ENCODE data around the gene SPDYE4.
"Not testable (repeated sequence)": the region's sequence is repeated elsewhere in the genome, so short reads cannot be mapped to it uniquely, and the experiment has no call there.

The SPDYE4 gene

DNA sequence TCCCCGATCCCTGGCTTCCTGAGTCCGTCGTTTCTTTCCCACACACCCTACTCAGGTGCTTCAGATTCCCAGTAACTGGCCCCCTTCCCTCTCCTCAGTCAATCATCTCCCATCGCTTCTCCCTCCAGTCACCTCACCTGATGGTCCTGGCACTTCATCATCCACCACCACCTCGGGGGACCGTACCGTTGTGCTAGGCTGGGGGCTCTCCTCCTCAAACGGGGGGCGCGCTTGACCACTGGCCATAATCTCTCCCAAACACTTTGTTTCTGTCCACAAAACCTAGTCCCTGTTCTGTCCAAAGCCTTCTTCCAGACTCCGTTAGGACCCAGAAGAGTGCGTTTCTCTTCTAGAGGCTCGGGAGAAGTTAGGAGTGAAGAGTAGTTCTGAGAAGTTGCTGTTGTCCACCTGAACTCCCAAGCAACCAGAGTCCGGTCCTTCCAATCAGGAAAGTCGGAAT, at the start of gene SPDYE4:
SPDYE4 (minus strand) TSS at position 410 of the 460 bp plus-strand sequence; CDS start at position 246, 164 bp downstream.
- DNase-seq (ENCODE audit: low spot score) = no peak

DNA sequence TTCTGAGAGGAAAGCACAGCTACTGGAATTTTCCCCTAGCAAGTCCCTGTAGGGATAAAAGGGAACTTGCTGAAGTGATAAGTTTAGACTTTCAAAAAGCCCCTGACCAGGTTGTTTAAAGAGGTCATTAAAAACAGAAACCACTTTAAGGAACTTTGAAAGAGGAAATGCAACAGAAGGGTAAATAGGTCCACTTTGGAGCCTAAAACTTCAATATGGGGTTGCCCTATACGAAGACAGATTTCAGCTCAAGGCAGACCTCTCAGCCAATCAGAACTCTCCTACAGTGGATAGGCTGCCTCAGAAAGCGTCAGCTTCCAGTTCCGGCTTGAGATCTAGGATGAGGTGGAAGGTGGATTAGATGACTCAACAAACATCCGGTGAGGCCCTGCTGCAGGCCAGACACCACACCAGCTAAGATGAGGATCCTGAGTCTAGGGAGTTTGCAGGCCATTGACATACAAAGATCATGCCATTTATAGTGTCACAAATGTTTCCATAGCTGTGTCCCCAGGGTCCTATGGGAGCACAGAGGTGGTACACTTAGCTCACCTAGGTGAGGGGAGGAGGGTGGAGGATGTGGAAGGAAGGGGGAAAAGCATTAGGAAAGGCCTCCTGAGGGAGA, 48.7 kb upstream of the SPDYE4 start:
- DNase-seq (ENCODE audit: low spot score) = no peak

- DNase-seq (ENCODE audit: low spot score) = no peak
Measured at GRCh38 chr17:8806253-8806925, 48.0 kb upstream of the SPDYE4 start.

DNA sequence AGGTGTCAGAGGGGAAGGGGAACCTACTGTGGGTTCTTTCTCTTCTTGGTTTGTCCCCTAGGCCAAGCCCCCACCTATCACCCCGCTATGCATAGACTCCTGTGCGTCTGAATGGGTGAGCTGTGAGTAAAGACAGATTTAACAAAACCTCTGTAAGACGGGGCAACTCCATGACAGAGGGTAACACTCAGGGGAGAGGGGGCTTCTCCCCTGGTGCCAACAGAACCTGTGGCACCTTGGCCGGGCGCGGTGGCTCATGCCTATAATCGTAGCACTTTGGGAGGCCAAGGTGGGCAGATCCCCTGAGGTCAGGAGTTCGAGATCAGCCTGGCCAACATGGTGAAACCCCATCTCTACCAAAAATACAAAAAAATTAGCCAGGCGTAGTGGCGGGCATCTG, 47.0 kb upstream of the SPDYE4 start:
- DNase-seq (ENCODE audit: low spot score) = not testable (repeated sequence)

- DNase-seq (ENCODE audit: low spot score) = no peak
Measured at GRCh38 chr17:8803531-8804420, 45.4 kb upstream of the SPDYE4 start.

- DNase-seq (ENCODE audit: low spot score) = no peak
Measured at GRCh38 chr17:8801135-8801840, 42.9 kb upstream of the SPDYE4 start.

DNA sequence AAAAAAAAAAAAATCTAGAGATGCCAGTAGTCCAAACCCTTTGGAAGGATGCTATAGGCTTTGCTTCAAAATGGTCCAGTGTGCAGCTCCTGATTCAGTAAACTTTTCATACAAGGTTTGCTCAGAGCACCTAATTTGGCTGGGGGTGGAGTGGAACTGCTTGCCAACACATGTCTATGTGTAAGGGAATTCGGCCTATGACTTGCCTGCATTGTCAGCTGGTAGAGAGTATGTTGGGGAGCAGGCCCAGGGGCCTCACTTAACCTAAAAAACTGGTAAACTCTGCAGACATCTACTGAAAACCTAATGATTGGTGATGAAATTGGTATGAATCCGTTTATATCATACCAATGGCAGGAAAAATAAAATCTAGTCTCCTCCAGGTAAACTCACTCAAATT, 42.3 kb upstream of the SPDYE4 start:
- no peak for DNase-seq (ENCODE audit: low spot score)

DNA sequence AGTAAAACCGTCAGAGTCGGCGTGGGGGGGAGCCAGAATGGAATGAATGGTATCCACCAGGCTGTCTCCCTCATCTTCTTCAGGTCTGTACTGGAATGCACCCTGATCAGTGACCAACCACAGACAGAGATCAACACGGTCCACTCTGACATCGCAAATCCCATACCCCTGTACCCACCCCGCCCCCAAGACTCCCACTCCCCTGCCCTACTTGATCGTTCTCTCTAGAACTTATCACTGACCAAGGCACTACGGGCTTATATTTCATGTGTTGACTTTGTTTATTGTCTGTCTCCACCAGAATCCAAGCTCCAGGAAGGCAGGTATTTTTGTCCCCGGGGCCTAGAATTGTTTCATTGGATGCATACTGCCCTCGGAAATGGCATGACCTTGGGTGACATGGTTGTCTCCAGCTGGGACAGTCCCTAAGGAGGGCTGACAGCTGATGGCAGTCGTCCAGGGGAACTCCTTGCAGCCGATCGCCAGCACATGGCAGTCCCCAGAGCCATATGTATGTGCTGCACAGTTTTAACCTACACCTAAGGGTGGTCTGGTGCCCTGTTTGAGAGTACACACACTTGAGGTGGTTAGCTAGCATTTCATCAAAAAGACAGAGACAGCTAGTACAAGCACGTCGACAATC, 41.3 kb upstream of the SPDYE4 start:
- no peak for DNase-seq (ENCODE audit: low spot score)

GRCh38 chr17:8798846-8799569, 40.7 kb upstream of the SPDYE4 start, which contains the start of gene MFSD6L:
TSS of gene MFSD6L (minus strand) at chr17:8799365. CDS start at chr17:8799120, 245 bp downstream.
- peak; percentile 61 for DNase-seq (ENCODE audit: low spot score)

GRCh38 chr17:8798176-8798845, 40.0 kb upstream of the SPDYE4 start:
- DNase-seq (ENCODE audit: low spot score) = no peak

GRCh38 chr17:8797621-8798175, 39.4 kb upstream of the SPDYE4 start:
- DNase-seq (ENCODE audit: low spot score) = no peak

DNA sequence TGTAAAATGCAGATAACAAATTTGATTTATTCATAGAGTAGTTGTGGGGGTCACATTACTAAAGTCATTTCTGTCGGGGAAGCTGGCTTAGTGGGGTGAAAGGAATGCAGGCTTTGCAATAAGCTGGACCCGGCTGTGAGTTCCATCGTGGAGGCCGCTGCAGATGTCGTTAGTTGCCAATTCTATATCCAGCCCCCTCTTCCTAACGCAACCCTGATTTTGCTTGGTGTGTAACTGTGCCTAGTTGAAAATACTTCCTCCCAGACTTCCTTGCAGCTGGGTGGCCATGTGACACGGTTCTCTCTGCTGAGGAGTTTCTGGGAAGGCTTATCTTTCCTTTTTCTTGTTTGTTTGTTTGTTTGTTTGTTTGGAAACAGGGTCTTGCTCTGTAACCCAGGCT, 36.3 kb upstream of the SPDYE4 start:
- no peak for DNase-seq (ENCODE audit: low spot score)

DNA sequence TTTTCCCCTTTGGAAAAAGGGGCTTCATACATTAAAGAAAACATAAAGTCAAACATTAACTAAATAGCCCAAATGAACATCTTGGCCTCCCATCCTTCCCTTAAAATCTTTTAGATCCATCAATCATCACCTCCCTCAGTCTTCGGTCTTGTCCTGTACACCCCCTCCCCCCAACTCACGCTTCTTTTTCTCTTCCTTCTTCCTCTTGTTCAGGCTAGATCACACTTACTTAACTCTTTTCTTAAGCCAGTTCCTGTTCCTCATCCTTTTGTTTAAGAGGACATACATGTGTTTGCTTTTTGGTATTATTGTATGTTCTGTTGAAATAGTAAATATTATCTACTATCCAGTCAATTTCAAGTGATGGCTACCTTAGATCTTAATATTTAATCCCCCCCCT, 35.3 kb upstream of the SPDYE4 start:
- DNase-seq (ENCODE audit: low spot score) = no peak

DNA sequence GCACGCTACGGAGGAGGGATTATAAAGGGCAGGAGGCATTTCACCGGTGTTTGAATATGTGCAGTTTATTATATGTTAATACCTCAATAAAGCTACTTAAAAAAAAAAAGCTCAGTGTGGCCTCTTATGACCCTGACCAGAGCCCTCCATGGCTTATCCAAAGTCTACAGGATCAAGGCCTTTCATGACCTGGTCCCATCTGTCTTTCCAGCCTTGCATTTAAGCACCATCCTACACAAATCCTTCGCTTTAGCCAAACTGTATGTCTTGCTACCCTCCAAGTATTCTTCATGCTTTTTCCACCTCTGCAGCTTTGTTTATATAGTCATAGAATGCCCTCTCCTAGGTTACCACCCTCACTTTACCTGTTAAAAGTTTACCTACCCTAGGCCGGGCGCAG, 34.3 kb upstream of the SPDYE4 start:
- DNase-seq (ENCODE audit: low spot score) = no peak

DNA sequence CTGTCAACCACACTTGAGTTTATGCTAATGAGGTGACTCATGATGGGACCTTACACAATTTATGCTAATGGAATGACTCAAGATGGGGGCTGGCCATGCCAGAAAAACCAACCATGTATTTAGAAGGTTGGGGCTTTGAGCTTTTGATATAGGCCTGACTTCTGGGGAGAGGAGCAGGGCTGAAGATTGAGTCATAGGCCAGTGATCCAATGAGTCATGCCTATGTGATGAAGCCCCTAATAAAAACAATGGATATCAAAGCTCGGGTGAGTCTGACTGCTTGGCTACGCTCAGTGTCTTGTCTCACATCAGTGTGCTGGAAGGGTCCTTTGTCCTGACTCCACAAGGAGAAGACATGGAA, 33.5 kb upstream of the SPDYE4 start:
- DNase-seq (ENCODE audit: low spot score) = peak; percentile 20

GRCh38 chr17:8791248-8791909, 33.0 kb upstream of the SPDYE4 start:
- DNase-seq (ENCODE audit: low spot score) = no peak

DNA sequence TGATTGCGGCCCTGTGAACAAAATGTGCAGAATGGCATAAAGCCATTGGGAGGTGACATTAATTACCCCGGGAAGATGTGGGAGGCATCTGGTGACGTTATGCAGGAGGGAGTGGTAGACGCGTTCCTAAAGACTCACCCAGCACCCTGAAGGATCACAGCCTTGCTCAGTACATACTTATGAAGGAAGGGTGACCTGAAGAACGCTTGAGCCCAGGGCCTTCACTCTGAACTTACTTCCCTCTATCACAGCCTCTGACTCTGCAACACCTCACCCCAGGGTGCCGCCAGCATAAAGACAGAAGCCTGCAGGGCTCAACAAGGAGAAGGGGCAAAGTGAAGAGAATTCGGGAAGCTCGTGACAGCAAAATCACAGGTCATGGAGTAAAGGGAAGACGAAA, 31.4 kb upstream of the SPDYE4 start:
- DNase-seq (ENCODE audit: low spot score) = no peak

DNA sequence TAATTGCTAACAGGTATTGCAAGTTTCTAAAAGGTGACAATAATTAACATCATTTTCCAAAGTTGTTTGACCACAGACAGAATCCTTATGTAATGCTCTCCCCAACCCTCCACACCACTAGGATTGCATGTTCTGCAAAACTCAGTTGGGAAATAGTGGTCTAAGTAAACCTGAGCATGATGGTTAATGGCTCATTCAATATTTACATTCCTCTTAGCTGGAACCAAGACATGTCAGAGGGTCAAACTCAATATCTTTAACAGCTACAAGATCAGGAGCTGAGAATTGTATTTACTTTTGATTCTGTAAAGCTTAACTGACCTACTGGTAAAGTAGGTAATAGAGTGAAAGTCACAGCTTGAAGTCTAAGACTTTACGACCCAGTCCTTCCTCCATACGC, 30.7 kb upstream of the SPDYE4 start:
- DNase-seq (ENCODE audit: low spot score) = no peak

Measured in LoVo (cell line).